NCI-H1092 (cell line): ENCODE measurements around the gene DNAI7.
A peak's percentile ranks its signal among the peaks of the same experiment; 100 is the strongest.

ENCODE experiments used
- DNase-seq: peaks from one replicate; lab custom pipeline; 2025; lab: John Stamatoyannopoulos, UW

DNAI7 gene

DNA sequence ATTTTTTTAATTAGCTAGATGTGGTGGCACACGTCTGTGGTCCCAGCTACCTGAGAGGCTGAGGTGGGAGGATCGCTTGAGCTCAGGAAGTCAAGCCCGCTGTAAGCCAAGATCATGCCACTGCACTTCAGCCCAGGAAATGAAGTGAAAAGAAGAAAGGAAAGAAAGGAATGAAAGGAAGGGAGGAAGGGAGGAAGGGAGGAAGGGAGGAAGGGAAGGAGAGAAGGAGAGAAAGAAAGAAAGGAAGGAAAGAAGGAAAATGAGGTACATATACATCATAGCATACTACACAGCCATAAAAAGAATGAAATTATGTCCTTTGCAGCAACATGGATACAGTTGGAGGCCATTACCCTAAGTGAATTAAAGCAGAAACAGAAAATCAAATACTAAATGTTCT lies 12.2 kb downstream of the DNAI7 start:
- DNase-seq = no peak

GRCh38 chr12:25162866-25163265 lies 32.1 kb downstream of the DNAI7 start:
- DNase-seq = no peak

DNA sequence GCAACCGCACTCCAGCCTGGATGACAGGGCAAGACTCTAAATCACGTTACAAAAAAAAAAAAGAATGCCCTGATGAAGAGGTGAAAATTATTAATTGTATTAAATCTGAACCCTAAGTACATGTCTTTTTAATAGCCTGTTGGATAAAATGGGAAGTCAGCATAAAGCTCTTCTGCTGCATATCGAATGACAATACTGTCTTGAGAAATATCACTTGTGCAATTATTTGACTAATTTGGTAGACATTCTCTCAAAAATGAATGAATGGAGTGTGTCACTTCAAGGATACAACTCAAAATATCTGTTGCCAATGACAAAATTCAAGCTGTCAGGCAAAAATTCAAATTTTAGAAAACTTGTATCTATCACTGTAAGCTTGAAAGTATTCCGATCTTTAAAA lies 38.9 kb downstream of the DNAI7 start:
- DNase-seq = no peak

GRCh38 chr12:25155022-25155576 lies 39.9 kb downstream of the DNAI7 start:
- DNase-seq = no peak

DNA sequence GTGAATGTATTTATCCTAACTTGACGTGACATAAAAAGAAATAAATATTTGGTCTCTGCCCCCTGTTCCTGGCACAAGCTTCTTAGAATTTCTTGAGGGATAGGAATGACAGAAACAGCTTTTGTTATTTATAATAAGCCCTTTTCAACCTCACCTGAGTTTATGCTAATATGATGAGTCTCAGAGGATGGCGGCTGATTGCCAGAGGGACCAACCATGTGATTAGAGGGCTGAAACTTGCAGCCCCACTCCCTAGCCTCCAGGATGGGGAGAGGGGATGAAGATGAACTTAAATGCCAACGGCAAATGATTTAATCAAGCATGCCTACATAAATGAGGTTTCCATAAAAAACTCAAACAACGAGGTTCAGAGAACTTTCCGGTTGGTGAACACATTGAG lies 42.9 kb downstream of the DNAI7 start:
- DNase-seq = no peak

GRCh38 chr12:25151476-25151875 lies 43.5 kb downstream of the DNAI7 start:
- DNase-seq = no peak

- DNase-seq = no peak
Observed at GRCh38 chr12:25146686-25147085, 48.3 kb downstream of the DNAI7 start.

GRCh38 chr12:25135531-25136154 lies 59.3 kb downstream of the DNAI7 start:
- DNase-seq = no peak

GRCh38 chr12:25131270-25131669 lies 63.7 kb downstream of the DNAI7 start:
- no peak for DNase-seq

- peak; percentile 4 for DNase-seq
Observed at GRCh38 chr12:25130741-25131188, 64.2 kb downstream of the DNAI7 start.

DNA sequence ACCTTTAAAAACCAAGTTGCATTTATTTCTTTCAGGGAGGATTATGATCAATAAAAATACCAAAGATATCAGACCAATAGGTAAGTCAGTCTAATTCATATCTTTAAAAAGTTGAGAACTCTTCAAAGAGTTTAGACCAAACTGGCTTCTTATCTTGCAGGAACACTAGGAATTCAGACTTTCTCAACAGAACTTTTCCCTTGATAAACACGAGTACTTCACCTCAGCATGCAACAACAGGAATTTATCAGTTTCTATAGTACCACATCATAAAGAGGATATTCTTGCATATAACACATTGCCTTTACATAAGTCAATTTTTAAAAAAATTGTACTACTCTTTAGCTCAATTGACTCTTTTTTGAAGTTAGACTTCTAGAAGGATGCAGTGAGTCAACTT lies 68.2 kb downstream of the DNAI7 start:
- no peak for DNase-seq

GRCh38 chr12:25126101-25126500 lies 68.9 kb downstream of the DNAI7 start:
- DNase-seq = no peak

DNA sequence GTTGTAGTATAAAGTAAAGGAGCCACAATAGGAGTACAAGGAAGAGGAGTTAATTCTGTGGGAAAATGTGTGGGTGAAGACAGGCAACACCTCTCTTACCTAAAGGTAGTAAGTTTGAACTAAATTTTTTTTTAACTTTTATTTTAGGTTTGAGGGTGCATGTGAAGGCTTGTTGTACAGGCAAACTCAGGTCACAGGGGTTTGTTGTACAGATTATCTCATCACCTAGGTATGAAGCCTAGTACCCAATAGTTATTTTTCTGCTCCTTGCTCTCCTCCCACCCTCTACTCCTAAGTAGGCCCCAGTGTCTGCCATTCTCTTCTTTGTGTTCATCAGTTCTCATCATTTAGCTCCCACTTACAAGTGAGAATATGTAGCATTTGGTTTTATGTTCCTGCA lies 70.5 kb downstream of the DNAI7 start:
- no peak for DNase-seq

- no peak for DNase-seq
Observed at GRCh38 chr12:25123126-25123525, 71.8 kb downstream of the DNAI7 start.

- DNase-seq = no peak
Observed at GRCh38 chr12:25121916-25122315, 73.0 kb downstream of the DNAI7 start.

GRCh38 chr12:25121110-25121509 lies 73.8 kb downstream of the DNAI7 start:
- DNase-seq = no peak

DNA sequence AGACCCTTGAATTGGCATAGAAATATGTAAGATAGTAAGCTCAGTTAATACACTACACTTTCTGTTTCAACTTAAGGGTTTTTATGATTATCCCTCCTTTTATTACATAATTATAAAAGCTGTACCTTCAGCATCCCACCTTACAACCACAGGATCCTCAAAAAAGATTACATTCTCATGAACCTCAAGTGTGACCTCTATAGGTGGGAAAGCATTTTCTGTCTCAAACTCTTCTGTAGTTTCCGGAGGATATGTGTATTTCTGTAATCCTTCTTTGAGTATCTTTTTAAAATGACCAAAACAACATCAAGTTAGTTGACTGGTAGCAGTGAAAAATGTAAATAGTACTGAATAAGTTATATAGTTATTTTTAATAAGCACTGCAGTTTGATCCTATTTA lies 75.9 kb downstream of the DNAI7 start:
- DNase-seq = no peak

- no peak for DNase-seq
Observed at GRCh38 chr12:25115677-25116076, 79.3 kb downstream of the DNAI7 start.

DNA sequence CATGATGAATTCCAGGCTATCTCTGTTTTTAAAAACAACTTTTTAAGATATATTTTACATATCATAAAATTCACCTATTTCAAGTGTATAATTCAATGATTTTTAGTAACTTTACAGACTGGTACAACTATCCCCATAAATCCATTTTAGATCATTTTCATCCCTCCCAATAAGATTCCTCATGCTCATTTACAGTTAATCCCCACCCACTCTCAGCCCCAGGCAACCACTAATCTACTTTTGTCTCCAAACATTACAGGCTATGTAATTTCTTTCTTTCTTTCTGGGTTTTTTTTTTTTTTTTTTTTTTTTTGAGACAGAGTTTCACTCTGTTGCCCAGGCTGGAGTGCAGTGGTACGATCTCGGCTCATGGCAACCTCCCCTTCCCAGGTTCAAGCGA lies 81.3 kb downstream of the DNAI7 start:
- DNase-seq = no peak

DNA sequence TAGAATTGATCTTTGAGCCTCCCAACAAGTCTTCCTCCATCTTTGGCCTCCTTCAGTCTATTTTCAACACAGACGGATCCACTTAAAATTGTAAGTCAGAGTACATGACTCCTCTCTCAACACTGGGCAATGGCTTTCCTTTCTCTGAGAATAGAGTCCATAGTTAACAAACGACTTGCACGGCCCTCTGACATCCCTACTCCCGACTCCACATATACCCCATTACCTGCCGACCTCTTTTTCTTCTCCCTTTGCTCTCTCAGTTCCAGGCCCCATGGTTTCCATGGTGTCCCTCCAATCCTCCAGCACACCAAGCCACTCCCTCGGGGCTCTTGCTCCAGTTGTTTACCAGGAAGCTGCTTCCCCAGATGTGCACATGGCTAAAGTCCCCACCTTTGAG lies 84.7 kb downstream of the DNAI7 start:
- no peak for DNase-seq

GRCh38 chr12:25107920-25108319 lies 87.0 kb downstream of the DNAI7 start:
- no peak for DNase-seq

- no peak for DNase-seq
Observed at GRCh38 chr12:25106818-25107217, 88.1 kb downstream of the DNAI7 start.

DNA sequence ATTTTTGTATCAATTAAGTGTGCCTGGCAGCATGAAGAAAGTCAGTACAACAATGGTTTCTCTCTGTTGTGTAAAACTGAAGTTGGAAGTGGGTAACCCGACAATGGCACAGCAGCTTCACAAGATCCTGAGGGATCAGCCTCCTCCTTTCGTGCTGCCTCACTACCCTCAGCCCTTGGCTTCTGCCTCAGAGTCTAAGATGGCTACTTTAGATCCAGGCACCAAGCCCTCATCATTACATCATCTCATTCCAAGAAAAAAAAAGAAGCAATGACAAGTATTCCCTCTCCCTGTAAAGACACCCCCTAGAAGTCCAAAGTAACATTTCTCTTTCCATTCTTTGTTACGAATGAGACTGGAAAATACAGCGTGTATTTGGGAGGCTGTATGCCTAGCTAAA lies 92.6 kb downstream of the DNAI7 start:
- DNase-seq = no peak

DNA sequence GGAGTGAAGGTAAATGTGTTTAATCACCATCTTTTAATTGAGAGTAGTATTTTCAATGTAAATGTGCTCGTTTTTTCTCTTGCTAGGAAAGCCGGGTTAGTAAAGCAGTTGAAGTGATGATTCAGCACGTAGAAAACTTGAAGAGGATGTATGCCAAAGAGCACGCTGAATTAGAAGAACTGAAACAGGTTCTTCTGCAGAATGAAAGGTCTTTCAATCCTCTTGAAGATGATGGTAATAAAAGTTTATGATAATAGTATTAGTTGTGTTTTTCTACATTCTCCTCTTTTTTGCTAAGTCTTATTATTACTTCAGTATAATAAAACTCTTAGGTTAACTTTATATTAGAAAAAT lies 93.9 kb downstream of the DNAI7 start:
- DNase-seq = no peak
